ENCODE results near the gene CD55. TPM values are rescaled to one million over a fixed set of nuclear protein-coding genes. Genes with fewer than 3 reads are reported as not detected.

Gene CD55
- total and polyA plus RNA-seq, 2 donors = 83.1 to 108 TPM

Other genes starting within 250 kb of the CD55 start
- 1.6 TPM for gene C4BPB, start 232.8 kb upstream of the CD55 start, total RNA-seq
- gene C4BPB, start 232.8 kb upstream of the CD55 start, polyA plus RNA-seq = 0.46 TPM
- 0.95 TPM for gene C4BPA, start 217.4 kb upstream of the CD55 start, total RNA-seq
- 0.91 TPM for gene C4BPA, start 217.4 kb upstream of the CD55 start, polyA plus RNA-seq
- gene CR2, start 132.7 kb downstream of the CD55 start, total RNA-seq = 0.63 TPM
- 0.04 TPM for gene CR2, start 132.7 kb downstream of the CD55 start, polyA plus RNA-seq
- 6.7 TPM for gene CR1, start 174.5 kb downstream of the CD55 start, total RNA-seq
- gene CR1, start 174.5 kb downstream of the CD55 start, polyA plus RNA-seq = 1.7 TPM

All from urinary bladder (tissue), 2 donors.